Measurements from ENCODE around the gene LHFPL2. TPM values are rescaled to one million over a fixed set of nuclear protein-coding genes. Genes with fewer than 3 reads are reported as not detected.

The LHFPL2 gene
- polyA plus RNA-seq, 1 donor: 40.7 TPM

GRCh38 chr5:78574731-78575161, 73.8 kb downstream of the LHFPL2 start:
- no peaks in the 10 kb centered on the region for H3K27me3 ChIP-seq (ENCODE audit: control insufficient read depth, insufficient read depth, low read length)
- no peak overlapping the region for H3K4me3 ChIP-seq (ENCODE audit: low read length)
- H3K36me3 ChIP-seq (ENCODE audit: control insufficient read depth, insufficient read depth, low read length): no peaks in the 10 kb centered on the region
- peak overlapping the region; percentile 53 for H3K27ac ChIP-seq (ENCODE audit: low read length)
- WGBS (ENCODE audit: insufficient coverage, low lambda C conversion rate): no CpG with 5 or more reads among the region's 7 CpGs
- H3K4me1 ChIP-seq (ENCODE audit: control insufficient read depth, insufficient read depth, low read length): peaks cover 20% of the 10 kb centered on the region
- no peaks in the 10 kb centered on the region for H3K9me3 ChIP-seq (ENCODE audit: control insufficient read depth, low read depth, low read length)
- DNase-seq: peak in 1 of 2 donors; percentile 40

- H3K27me3 ChIP-seq (ENCODE audit: control insufficient read depth, insufficient read depth, low read length): no peaks in the 10 kb centered on the region
- peaks cover 21% of the 10 kb centered on the region for H3K4me1 ChIP-seq (ENCODE audit: control insufficient read depth, insufficient read depth, low read length)
- WGBS (ENCODE audit: insufficient coverage, low lambda C conversion rate): no CpG with 5 or more reads among the region's 4 CpGs
- H3K9me3 ChIP-seq (ENCODE audit: control insufficient read depth, low read depth, low read length): no peaks in the 10 kb centered on the region
- peak overlapping the region; percentile 53 for H3K27ac ChIP-seq (ENCODE audit: low read length)
- DNase-seq: peak; percentile 51 to 60
- H3K36me3 ChIP-seq (ENCODE audit: control insufficient read depth, insufficient read depth, low read length): no peaks in the 10 kb centered on the region
- H3K4me3 ChIP-seq (ENCODE audit: low read length): no peak overlapping the region
These were observed 74.4 kb downstream of the LHFPL2 start for GRCh38 chr5:78574131-78574673.

- 100% methylated on average over 1 of the region's 2 CpGs for WGBS (ENCODE audit: insufficient coverage, low lambda C conversion rate)
- Histone ChIP-seq H3K27me3 (ENCODE audit: control insufficient read depth, insufficient read depth, low read length) (no peaks in the 10 kb centered on the region), H3K4me1 (ENCODE audit: control insufficient read depth, insufficient read depth, low read length) (peaks cover 21% of the 10 kb centered on the region), H3K9me3 (ENCODE audit: control insufficient read depth, low read depth, low read length) (no peaks in the 10 kb centered on the region), H3K27ac (ENCODE audit: low read length) (no peak overlapping the region), H3K36me3 (ENCODE audit: control insufficient read depth, insufficient read depth, low read length) (no peaks in the 10 kb centered on the region), H3K4me3 (ENCODE audit: low read length) (no peak overlapping the region)
- no peak for DNase-seq
These were observed 75.3 kb downstream of the LHFPL2 start for GRCh38 chr5:78573318-78573717.

GRCh38 chr5:78570646-78571045, 77.9 kb downstream of the LHFPL2 start:
- Histone ChIP-seq H3K27me3 (ENCODE audit: control insufficient read depth, insufficient read depth, low read length) (no peaks in the 10 kb centered on the region), H3K27ac (ENCODE audit: low read length) (no peak overlapping the region), H3K9me3 (ENCODE audit: control insufficient read depth, low read depth, low read length) (no peaks in the 10 kb centered on the region), H3K36me3 (ENCODE audit: control insufficient read depth, insufficient read depth, low read length) (no peaks in the 10 kb centered on the region), H3K4me3 (ENCODE audit: low read length) (no peak overlapping the region), H3K4me1 (ENCODE audit: control insufficient read depth, insufficient read depth, low read length) (peaks cover 21% of the 10 kb centered on the region)
- DNase-seq: no peak
- WGBS (ENCODE audit: insufficient coverage, low lambda C conversion rate): 100% methylated on average over 1 of the region's 5 CpGs

GRCh38 chr5:78569441-78569840, 79.1 kb downstream of the LHFPL2 start:
- H3K27me3 ChIP-seq (ENCODE audit: control insufficient read depth, insufficient read depth, low read length): no peaks in the 10 kb centered on the region
- DNase-seq: peak; percentile 47 to 76
- peak overlapping the region; percentile 45 for H3K27ac ChIP-seq (ENCODE audit: low read length)
- peaks cover 15% of the 10 kb centered on the region for H3K4me1 ChIP-seq (ENCODE audit: control insufficient read depth, insufficient read depth, low read length)
- WGBS (ENCODE audit: insufficient coverage, low lambda C conversion rate): 20% methylated on average over 1 of the region's 10 CpGs
- H3K9me3 ChIP-seq (ENCODE audit: control insufficient read depth, low read depth, low read length): no peaks in the 10 kb centered on the region
- no peak overlapping the region for H3K4me3 ChIP-seq (ENCODE audit: low read length)
- peaks cover 2% of the 10 kb centered on the region for H3K36me3 ChIP-seq (ENCODE audit: control insufficient read depth, insufficient read depth, low read length)

- H3K9me3 ChIP-seq (ENCODE audit: control insufficient read depth, low read depth, low read length): no peaks in the 10 kb centered on the region
- H3K4me3 ChIP-seq (ENCODE audit: low read length): no peak overlapping the region
- peak overlapping the region; percentile 45 for H3K27ac ChIP-seq (ENCODE audit: low read length)
- WGBS (ENCODE audit: insufficient coverage, low lambda C conversion rate): no CpG with 5 or more reads among the region's 3 CpGs
- H3K4me1 ChIP-seq (ENCODE audit: control insufficient read depth, insufficient read depth, low read length): peaks cover 7% of the 10 kb centered on the region
- peaks cover 7% of the 10 kb centered on the region for H3K36me3 ChIP-seq (ENCODE audit: control insufficient read depth, insufficient read depth, low read length)
- no peaks in the 10 kb centered on the region for H3K27me3 ChIP-seq (ENCODE audit: control insufficient read depth, insufficient read depth, low read length)
- DNase-seq: no peak
These were observed 79.9 kb downstream of the LHFPL2 start for GRCh38 chr5:78568676-78569075.

GRCh38 chr5:78568212-78568611, 80.4 kb downstream of the LHFPL2 start:
- peaks cover 3% of the 10 kb centered on the region for H3K4me1 ChIP-seq (ENCODE audit: control insufficient read depth, insufficient read depth, low read length)
- H3K27ac ChIP-seq (ENCODE audit: low read length): no peak overlapping the region
- H3K36me3 ChIP-seq (ENCODE audit: control insufficient read depth, insufficient read depth, low read length): peaks cover 7% of the 10 kb centered on the region
- 93% methylated on average over 2 of the region's 5 CpGs for WGBS (ENCODE audit: insufficient coverage, low lambda C conversion rate)
- H3K27me3 ChIP-seq (ENCODE audit: control insufficient read depth, insufficient read depth, low read length): no peaks in the 10 kb centered on the region
- no peak for DNase-seq
- no peak overlapping the region for H3K4me3 ChIP-seq (ENCODE audit: low read length)
- no peaks in the 10 kb centered on the region for H3K9me3 ChIP-seq (ENCODE audit: control insufficient read depth, low read depth, low read length)

- no peak overlapping the region for H3K4me3 ChIP-seq (ENCODE audit: low read length)
- no peak overlapping the region for H3K27ac ChIP-seq (ENCODE audit: low read length)
- WGBS (ENCODE audit: insufficient coverage, low lambda C conversion rate): no CpG with 5 or more reads among the region's 3 CpGs
These were observed 81.0 kb downstream of the LHFPL2 start for GRCh38 chr5:78567617-78568016.

GRCh38 chr5:78566747-78567425, 81.7 kb downstream of the LHFPL2 start:
- H3K36me3 ChIP-seq (ENCODE audit: control insufficient read depth, insufficient read depth, low read length): peaks cover 11% of the 10 kb centered on the region
- no peak overlapping the region for H3K4me3 ChIP-seq (ENCODE audit: low read length)
- DNase-seq: no peak
- 100% methylated on average over 4 of the region's 7 CpGs for WGBS (ENCODE audit: insufficient coverage, low lambda C conversion rate)
- peaks cover 2% of the 10 kb centered on the region for H3K4me1 ChIP-seq (ENCODE audit: control insufficient read depth, insufficient read depth, low read length)
- H3K27ac ChIP-seq (ENCODE audit: low read length): no peak overlapping the region
- no peaks in the 10 kb centered on the region for H3K9me3 ChIP-seq (ENCODE audit: control insufficient read depth, low read depth, low read length)
- no peaks in the 10 kb centered on the region for H3K27me3 ChIP-seq (ENCODE audit: control insufficient read depth, insufficient read depth, low read length)

More at GRCh38 chr5:78567617-78568016, 81.0 kb downstream of the LHFPL2 start:
- Histone ChIP-seq H3K9me3 (ENCODE audit: control insufficient read depth, low read depth, low read length) (no peaks in the 10 kb centered on the region), H3K27me3 (ENCODE audit: control insufficient read depth, insufficient read depth, low read length) (no peaks in the 10 kb centered on the region), H3K4me1 (ENCODE audit: control insufficient read depth, insufficient read depth, low read length) (peaks cover 2% of the 10 kb centered on the region), H3K36me3 (ENCODE audit: control insufficient read depth, insufficient read depth, low read length) (peaks cover 11% of the 10 kb centered on the region)
- no peak for DNase-seq

GRCh38 chr5:78565395-78565794, 83.2 kb downstream of the LHFPL2 start:
- WGBS (ENCODE audit: insufficient coverage, low lambda C conversion rate): no CpG with 5 or more reads among the region's 1 CpG
- H3K27ac ChIP-seq (ENCODE audit: low read length): no peak overlapping the region
- no peaks in the 10 kb centered on the region for H3K9me3 ChIP-seq (ENCODE audit: control insufficient read depth, low read depth, low read length)
- H3K27me3 ChIP-seq (ENCODE audit: control insufficient read depth, insufficient read depth, low read length): no peaks in the 10 kb centered on the region
- peaks cover 11% of the 10 kb centered on the region for H3K36me3 ChIP-seq (ENCODE audit: control insufficient read depth, insufficient read depth, low read length)
- no peak for DNase-seq
- peaks cover 2% of the 10 kb centered on the region for H3K4me1 ChIP-seq (ENCODE audit: control insufficient read depth, insufficient read depth, low read length)
- H3K4me3 ChIP-seq (ENCODE audit: low read length): no peak overlapping the region

GRCh38 chr5:78563621-78564020, 85.0 kb downstream of the LHFPL2 start:
- Histone ChIP-seq H3K9me3 (ENCODE audit: control insufficient read depth, low read depth, low read length) (no peaks in the 10 kb centered on the region), H3K36me3 (ENCODE audit: control insufficient read depth, insufficient read depth, low read length) (peaks cover 17% of the 10 kb centered on the region), H3K4me1 (ENCODE audit: control insufficient read depth, insufficient read depth, low read length) (no peaks in the 10 kb centered on the region), H3K27me3 (ENCODE audit: control insufficient read depth, insufficient read depth, low read length) (no peaks in the 10 kb centered on the region), H3K27ac (ENCODE audit: low read length) (no peak overlapping the region), H3K4me3 (ENCODE audit: low read length) (no peak overlapping the region)
- WGBS (ENCODE audit: insufficient coverage, low lambda C conversion rate): no CpG with 5 or more reads among the region's 2 CpGs
- DNase-seq: no peak

Data from large intestine (tissue), 3 donors.